Measurements from ENCODE around the gene IGSF8. TPM values are rescaled to one million over a fixed set of nuclear protein-coding genes. Genes with fewer than 3 reads are reported as not detected.

IGSF8 gene
- total RNA-seq, 1 experiment from 2014 or later = 101 TPM

DNA sequence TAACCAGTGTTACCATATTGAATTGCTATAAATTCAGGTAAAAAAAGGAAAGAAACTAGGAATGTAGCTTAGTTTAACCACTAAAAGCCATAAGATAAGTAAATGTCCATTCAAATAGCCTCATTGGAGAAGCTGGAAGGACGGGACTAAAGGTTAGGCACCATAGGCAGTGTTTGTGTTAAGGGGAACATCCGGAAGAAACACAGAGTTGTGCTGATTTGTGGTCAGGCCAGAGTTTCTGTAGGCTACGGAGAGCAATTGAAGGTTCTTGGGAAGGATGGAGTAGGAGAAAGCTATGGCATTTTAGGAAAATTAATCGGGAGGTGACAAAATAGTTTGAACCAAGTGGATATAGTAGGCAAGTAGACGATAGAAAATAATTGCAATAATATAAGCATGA, 27.1 kb downstream of the IGSF8 start:
- Mint-ChIP-seq H3K36me3 (no peaks in the 10 kb centered on the region), H3K4me1 (peaks cover 32% of the 10 kb centered on the region), H3K27ac (no peak overlapping the region), H3K4me3 (no peak overlapping the region), H3K9me3 (no peaks in the 10 kb centered on the region), H3K27me3 (ENCODE audit: low read depth) (peaks cover 81% of the 10 kb centered on the region)
- TF ChIP-seq ZNF671 (CRISPR knock-in tag; IDR thresholded peaks at IDR 0.05) (no peak), ETV6 (CRISPR knock-in tag; IDR thresholded peaks at IDR 0.05) (no peak), FOXP1 (CRISPR knock-in tag; IDR thresholded peaks at IDR 0.05; ENCODE audit: borderline replicate concordance) (no peak), NFYB (CRISPR knock-in tag; conservative IDR thresholded peaks at IDR 0.05; ENCODE audit: low read depth) (no peak), ATF1 (CRISPR knock-in tag; IDR thresholded peaks at IDR 0.05) (no peak), NFATC4 (CRISPR knock-in tag; IDR thresholded peaks at IDR 0.05) (no peak), ZNF396 (CRISPR knock-in tag; IDR thresholded peaks at IDR 0.05; ENCODE audit: borderline replicate concordance) (no peak)
- TF ChIP-seq, protein P1, sequence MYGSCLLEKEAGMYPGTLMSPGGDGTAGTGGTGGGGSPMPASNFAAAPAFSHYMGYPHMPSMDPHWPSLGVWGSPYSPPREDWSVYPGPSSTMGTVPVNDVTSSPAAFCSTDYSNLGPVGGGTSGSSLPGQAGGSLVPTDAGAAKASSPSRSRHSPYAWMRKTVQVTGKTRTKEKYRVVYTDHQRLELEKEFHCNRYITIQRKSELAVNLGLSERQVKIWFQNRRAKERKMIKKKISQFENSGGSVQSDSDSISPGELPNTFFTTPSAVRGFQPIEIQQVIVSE (CRISPR knock-in tag; IDR thresholded peaks at IDR 0.05; ENCODE audit: borderline replicate concordance) = no peak
- TF ChIP-seq, protein P2, sequence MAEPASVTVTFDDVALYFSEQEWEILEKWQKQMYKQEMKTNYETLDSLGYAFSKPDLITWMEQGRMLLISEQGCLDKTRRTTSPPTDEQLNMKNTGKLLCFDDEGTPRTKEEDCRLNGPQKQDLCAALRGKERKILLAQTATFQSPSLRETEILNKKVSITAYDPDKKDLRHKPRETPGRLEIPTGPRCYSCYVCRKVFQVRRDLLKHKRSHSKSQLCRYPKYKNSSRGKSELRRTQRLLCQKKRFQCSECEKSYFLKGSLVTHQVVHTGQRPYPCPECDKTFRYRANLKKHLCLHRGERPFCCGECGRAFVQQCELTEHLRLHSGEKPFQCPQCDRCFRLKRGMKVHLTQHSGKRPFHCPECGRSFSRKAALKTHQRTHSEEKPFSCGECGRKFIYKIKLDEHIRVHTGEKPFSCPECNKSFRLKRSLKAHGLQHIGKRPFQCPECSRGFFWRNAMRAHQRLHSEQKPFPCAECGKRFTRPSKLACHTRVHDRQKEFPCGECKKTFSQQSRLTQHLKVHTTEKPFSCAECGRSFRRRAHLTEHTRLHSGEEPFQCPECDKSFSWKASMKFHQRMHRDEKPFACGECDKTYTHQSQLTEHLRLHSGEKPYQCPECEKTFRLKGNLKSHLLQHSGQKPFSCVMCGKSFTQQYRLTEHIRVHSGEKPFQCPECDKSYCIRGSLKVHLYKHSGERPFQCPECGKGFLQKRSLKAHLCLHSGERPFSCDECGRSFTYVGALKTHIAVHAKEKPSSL (CRISPR knock-in tag; conservative IDR thresholded peaks at IDR 0.05) = no peak
- TF ChIP-seq, protein P3, sequence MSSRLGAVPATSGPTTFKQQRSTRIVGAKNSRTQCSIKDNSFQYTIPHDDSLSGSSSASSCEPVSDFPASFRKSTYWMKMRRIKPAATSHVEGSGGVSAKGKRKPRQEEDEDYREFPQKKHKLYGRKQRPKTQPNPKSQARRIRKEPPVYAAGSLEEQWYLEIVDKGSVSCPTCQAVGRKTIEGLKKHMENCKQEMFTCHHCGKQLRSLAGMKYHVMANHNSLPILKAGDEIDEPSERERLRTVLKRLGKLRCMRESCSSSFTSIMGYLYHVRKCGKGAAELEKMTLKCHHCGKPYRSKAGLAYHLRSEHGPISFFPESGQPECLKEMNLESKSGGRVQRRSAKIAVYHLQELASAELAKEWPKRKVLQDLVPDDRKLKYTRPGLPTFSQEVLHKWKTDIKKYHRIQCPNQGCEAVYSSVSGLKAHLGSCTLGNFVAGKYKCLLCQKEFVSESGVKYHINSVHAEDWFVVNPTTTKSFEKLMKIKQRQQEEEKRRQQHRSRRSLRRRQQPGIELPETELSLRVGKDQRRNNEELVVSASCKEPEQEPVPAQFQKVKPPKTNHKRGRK (CRISPR knock-in tag; IDR thresholded peaks at IDR 0.05; ENCODE audit: borderline replicate concordance) = no peak
- TF ChIP-seq, protein P4, sequence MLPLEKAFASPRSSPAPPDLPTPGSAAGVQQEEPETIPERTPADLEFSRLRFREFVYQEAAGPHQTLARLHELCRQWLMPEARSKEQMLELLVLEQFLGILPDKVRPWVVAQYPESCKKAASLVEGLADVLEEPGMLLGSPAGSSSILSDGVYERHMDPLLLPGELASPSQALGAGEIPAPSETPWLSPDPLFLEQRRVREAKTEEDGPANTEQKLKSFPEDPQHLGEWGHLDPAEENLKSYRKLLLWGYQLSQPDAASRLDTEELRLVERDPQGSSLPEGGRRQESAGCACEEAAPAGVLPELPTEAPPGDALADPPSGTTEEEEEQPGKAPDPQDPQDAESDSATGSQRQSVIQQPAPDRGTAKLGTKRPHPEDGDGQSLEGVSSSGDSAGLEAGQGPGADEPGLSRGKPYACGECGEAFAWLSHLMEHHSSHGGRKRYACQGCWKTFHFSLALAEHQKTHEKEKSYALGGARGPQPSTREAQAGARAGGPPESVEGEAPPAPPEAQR (CRISPR knock-in tag; IDR thresholded peaks at IDR 0.05) = no peak
- TF ChIP-seq, protein P5, sequence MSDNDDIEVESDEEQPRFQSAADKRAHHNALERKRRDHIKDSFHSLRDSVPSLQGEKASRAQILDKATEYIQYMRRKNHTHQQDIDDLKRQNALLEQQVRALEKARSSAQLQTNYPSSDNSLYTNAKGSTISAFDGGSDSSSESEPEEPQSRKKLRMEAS (CRISPR knock-in tag; IDR thresholded peaks at IDR 0.05) = no peak
- TF ChIP-seq, protein P6, sequence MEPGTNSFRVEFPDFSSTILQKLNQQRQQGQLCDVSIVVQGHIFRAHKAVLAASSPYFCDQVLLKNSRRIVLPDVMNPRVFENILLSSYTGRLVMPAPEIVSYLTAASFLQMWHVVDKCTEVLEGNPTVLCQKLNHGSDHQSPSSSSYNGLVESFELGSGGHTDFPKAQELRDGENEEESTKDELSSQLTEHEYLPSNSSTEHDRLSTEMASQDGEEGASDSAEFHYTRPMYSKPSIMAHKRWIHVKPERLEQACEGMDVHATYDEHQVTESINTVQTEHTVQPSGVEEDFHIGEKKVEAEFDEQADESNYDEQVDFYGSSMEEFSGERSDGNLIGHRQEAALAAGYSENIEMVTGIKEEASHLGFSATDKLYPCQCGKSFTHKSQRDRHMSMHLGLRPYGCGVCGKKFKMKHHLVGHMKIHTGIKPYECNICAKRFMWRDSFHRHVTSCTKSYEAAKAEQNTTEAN (CRISPR knock-in tag; IDR thresholded peaks at IDR 0.05) = no peak
- TF ChIP-seq, protein P7, sequence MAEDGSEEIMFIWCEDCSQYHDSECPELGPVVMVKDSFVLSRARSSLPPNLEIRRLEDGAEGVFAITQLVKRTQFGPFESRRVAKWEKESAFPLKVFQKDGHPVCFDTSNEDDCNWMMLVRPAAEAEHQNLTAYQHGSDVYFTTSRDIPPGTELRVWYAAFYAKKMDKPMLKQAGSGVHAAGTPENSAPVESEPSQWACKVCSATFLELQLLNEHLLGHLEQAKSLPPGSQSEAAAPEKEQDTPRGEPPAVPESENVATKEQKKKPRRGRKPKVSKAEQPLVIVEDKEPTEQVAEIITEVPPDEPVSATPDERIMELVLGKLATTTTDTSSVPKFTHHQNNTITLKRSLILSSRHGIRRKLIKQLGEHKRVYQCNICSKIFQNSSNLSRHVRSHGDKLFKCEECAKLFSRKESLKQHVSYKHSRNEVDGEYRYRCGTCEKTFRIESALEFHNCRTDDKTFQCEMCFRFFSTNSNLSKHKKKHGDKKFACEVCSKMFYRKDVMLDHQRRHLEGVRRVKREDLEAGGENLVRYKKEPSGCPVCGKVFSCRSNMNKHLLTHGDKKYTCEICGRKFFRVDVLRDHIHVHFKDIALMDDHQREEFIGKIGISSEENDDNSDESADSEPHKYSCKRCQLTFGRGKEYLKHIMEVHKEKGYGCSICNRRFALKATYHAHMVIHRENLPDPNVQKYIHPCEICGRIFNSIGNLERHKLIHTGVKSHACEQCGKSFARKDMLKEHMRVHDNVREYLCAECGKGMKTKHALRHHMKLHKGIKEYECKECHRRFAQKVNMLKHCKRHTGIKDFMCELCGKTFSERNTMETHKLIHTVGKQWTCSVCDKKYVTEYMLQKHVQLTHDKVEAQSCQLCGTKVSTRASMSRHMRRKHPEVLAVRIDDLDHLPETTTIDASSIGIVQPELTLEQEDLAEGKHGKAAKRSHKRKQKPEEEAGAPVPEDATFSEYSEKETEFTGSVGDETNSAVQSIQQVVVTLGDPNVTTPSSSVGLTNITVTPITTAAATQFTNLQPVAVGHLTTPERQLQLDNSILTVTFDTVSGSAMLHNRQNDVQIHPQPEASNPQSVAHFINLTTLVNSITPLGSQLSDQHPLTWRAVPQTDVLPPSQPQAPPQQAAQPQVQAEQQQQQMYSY (CRISPR knock-in tag; IDR thresholded peaks at IDR 0.05) = no peak
- no peak for DNase-seq (ENCODE audit: low spot score)
- POLR2A ChIA-PET = interaction anchor here (1.3 kb wide), 1 partner anchor 10 kb away, joined by 3 read pairs; no protein-coding TSS in a partner anchor
- ATAC-seq = no peak
- CTCF ChIA-PET = interaction anchor here (1.1 to 29.5 kb wide), 4 partner anchors 9 to 64 kb away, joined by 4 to 978 read pairs (median 18); no protein-coding TSS in a partner anchor

Measured in WTC11 (cell line).